DOHH2 (cell line): Measurements from ENCODE around the gene GFY.

ENCODE experiments used
- H3F3A ChIP-seq: fragments of 200-600 bp; sonication (generic), shearing (Covaris generic); 2 replicates; pipeline ENCODE4 v1.6.0; 2016; ENCODE audit warnings: antibody characterized with exemption, mild to moderate bottlenecking; ENCODE audit not compliant: control insufficient read depth, insufficient read depth
- H3K27ac ChIP-seq: fragments of 200-600 bp; sonication (generic); 2 replicates; pipeline ENCODE4 v1.5.1; 2014; ENCODE audit warnings: low read depth, mild to moderate bottlenecking, low read length, moderate library complexity
- H3K27me3 ChIP-seq: fragments of 200-600 bp; sonication (generic); 2 replicates; pipeline ENCODE4 v1.6.1; 2014; ENCODE audit warnings: mild to moderate bottlenecking, low read length, mixed read lengths; ENCODE audit not compliant: control insufficient read depth
- H3K36me3 ChIP-seq: fragments of 200-600 bp; sonication (generic); 2 replicates; pipeline ENCODE4 v1.6.1; 2014; ENCODE audit warnings: mild to moderate bottlenecking, low read length, moderate library complexity, mixed read lengths; ENCODE audit not compliant: control insufficient read depth
- H3K4me1 ChIP-seq: fragments of 200-600 bp; sonication (generic); 2 replicates; pipeline ENCODE4 v1.6.1; 2014; ENCODE audit warnings: mild to moderate bottlenecking, low read length, mixed read lengths; ENCODE audit not compliant: control insufficient read depth
- H3K4me2 ChIP-seq: fragments of 200-600 bp; sonication (generic); 2 replicates; pipeline ENCODE4 v1.6.0; 2014; ENCODE audit warnings: mild to moderate bottlenecking, low read length, moderate library complexity
- H3K4me3 ChIP-seq: fragments of 200-600 bp; sonication (generic); 2 replicates; pipeline ENCODE4 v1.5.1; 2014; ENCODE audit warnings: mild to moderate bottlenecking, low read length, mixed read lengths
- H3K79me2 ChIP-seq: fragments of 200-600 bp; sonication (generic); 2 replicates; pipeline ENCODE4 v1.6.1; 2014; ENCODE audit warnings: mild to moderate bottlenecking, low read length, mixed read lengths; ENCODE audit not compliant: control insufficient read depth
- H3K9me2 ChIP-seq: fragments of 200-600 bp; sonication (generic); replicated peaks from 2 replicates; pipeline ENCODE4 v1.6.1; 2014; ENCODE audit warnings: mild to moderate bottlenecking, low read length, mixed read lengths; ENCODE audit not compliant: control insufficient read depth
- H3K9me3 ChIP-seq: fragments of 200-600 bp; sonication (generic); 2 replicates; pipeline ENCODE4 v1.6.1; 2014; ENCODE audit warnings: antibody characterized with exemption, low read length, mixed read lengths; ENCODE audit not compliant: control insufficient read depth, insufficient read depth
- H4K20me1 ChIP-seq: fragments of 200-600 bp; sonication (generic); 2 replicates; pipeline ENCODE4 v1.6.0; 2014; ENCODE audit warnings: low read depth, mild to moderate bottlenecking, antibody characterized with exemption, low read length, moderate library complexity; ENCODE audit not compliant: control insufficient read depth, insufficient read depth
- EZH2phosphoT487 ChIP-seq: fragments of 200-600 bp; sonication (generic); IDR thresholded peaks from 2 replicates; pipeline ENCODE4 v1.6.1; 2017; ENCODE audit warnings: borderline replicate concordance, mild to moderate bottlenecking, antibody characterized with exemption, low read length, moderate library complexity, mixed read lengths
- TF ChIP-seq, protein P1 (sequence below): fragments of 200-600 bp; sonication (generic); IDR thresholded peaks from one replicate; pipeline ENCODE4 v1.5.1; 2014; ENCODE audit warnings: antibody characterized with exemption, mild to moderate bottlenecking, low read depth, low read length; ENCODE audit not compliant: poor library complexity, severe bottlenecking

Gene GFY

DNA sequence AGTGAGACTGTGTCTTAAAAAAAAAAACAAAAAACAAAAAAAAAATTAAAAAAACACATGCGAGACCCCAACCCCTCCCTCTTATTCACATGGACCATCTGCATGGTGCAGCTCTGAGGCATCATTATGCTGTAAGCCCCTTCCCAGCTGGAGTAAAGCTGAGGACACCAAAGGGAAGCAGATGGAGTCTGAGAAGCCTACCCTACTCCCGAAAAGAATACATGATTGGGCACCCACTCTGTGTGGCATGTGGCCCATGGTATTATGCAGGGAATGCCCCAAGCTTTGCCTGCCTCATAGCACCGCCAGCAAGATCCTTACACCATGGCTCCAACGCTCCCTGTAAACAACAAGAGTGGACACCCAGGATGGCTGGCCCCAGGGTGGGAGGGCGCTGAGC, 6.7 kb upstream of the GFY start:
- Histone ChIP-seq H3K4me1 (peaks cover 54% of the 10 kb centered on the region), H3K27me3 (peaks cover 32% of the 10 kb centered on the region), H3K4me2 (no peak overlapping the region), H3K36me3 (no peaks in the 10 kb centered on the region), H3K9me3 (no peaks in the 10 kb centered on the region), H4K20me1 (no peaks in the 10 kb centered on the region), H3K79me2 (no peaks in the 10 kb centered on the region), H3K4me3 (no peak overlapping the region), H3F3A (no peaks in the 10 kb centered on the region; the same call in 1 of the 2 replicates), H3K9me2 (no peaks in the 10 kb centered on the region), H3K27ac (peak overlapping the region; percentile 26; the same call in 1 of the 2 replicates)
- TF ChIP-seq EZH2phosphoT487: no peak
- TF ChIP-seq, protein P1, sequence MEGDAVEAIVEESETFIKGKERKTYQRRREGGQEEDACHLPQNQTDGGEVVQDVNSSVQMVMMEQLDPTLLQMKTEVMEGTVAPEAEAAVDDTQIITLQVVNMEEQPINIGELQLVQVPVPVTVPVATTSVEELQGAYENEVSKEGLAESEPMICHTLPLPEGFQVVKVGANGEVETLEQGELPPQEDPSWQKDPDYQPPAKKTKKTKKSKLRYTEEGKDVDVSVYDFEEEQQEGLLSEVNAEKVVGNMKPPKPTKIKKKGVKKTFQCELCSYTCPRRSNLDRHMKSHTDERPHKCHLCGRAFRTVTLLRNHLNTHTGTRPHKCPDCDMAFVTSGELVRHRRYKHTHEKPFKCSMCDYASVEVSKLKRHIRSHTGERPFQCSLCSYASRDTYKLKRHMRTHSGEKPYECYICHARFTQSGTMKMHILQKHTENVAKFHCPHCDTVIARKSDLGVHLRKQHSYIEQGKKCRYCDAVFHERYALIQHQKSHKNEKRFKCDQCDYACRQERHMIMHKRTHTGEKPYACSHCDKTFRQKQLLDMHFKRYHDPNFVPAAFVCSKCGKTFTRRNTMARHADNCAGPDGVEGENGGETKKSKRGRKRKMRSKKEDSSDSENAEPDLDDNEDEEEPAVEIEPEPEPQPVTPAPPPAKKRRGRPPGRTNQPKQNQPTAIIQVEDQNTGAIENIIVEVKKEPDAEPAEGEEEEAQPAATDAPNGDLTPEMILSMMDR: no peak

DNA sequence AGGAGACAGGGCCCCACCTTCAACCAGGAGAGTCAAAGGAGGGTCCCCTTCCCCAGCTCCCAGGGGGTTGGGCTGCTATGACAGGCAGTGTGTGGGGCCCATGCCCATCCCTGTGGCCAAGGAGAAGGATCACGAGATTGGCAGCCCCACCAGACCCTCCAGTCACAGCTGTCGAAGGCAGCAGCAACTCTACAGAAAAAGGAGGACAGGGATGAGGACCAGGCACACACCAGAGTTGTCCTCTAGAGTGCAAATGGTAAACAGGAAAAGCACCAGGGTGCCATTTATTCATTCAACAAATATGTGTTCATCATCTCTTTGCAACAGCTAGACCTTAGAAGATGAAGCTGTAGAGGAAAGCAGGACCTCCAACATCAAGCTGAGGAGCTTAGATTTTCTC, 6.0 kb upstream of the GFY start:
- H3K27me3 ChIP-seq: peaks cover 39% of the 10 kb centered on the region
- no peak for TF ChIP-seq EZH2phosphoT487
- TF ChIP-seq, protein P1: no peak

DNA sequence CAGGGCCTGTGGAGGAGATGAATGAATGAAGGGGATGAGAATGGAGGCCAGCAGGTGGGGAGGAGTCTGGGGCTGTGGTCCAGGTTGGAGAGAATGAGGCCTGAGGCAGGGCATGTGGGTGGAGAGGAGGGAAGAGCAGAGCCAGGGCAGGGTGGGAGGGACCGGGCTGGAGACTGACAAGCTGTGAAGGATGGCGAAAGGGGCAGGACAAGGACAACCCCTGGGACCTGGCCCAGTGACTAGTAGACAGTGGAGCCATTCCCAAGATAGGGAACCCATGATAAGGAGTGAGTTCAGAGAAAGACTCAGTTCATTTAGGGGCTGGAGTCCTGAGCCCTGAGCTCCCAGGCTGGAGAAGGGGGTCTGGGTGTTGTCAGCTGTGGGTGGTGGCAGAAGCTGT, 5.0 kb upstream of the GFY start:
- Histone ChIP-seq H3K9me3 (no peaks in the 10 kb centered on the region), H3K4me3 (no peak overlapping the region), H3K79me2 (no peaks in the 10 kb centered on the region), H3K9me2 (no peaks in the 10 kb centered on the region), H3K27me3 (peaks cover 46% of the 10 kb centered on the region), H4K20me1 (no peaks in the 10 kb centered on the region), H3K4me2 (no peak overlapping the region), H3F3A (peaks cover 2% of the 10 kb centered on the region; the same call in 1 of the 2 replicates), H3K27ac (no peak overlapping the region), H3K36me3 (no peaks in the 10 kb centered on the region), H3K4me1 (peaks cover 52% of the 10 kb centered on the region)
- TF ChIP-seq, protein P1: no peak
- TF ChIP-seq EZH2phosphoT487: no peak

More for the DNA sequence above, 6.0 kb upstream of the GFY start:
- Histone ChIP-seq H3K9me3 (no peaks in the 10 kb centered on the region), H3K27ac (no peak overlapping the region), H3K36me3 (no peaks in the 10 kb centered on the region), H3K9me2 (no peaks in the 10 kb centered on the region), H3K4me3 (no peak overlapping the region), H3F3A (peaks cover 2% of the 10 kb centered on the region; the same call in 1 of the 2 replicates), H3K4me1 (peaks cover 59% of the 10 kb centered on the region), H3K79me2 (no peaks in the 10 kb centered on the region), H3K4me2 (no peak overlapping the region), H4K20me1 (no peaks in the 10 kb centered on the region)
